ENCODE results near the gene AFF2. TPM values are rescaled to one million over a fixed set of nuclear protein-coding genes. Genes with fewer than 3 reads are reported as not detected.

Gene AFF2
- total RNA-seq, 1 donor from 2014 or later, result 0.06 TPM

- TF ChIP-seq CTCF (conservative IDR thresholded peaks at IDR 0.05; ENCODE audit: low read depth, low read length), result no peak
- H3K4me3 ChIP-seq (ENCODE audit: low read depth, low read length), result no peak overlapping the region
- DNase-seq (ENCODE audit: low read depth), result no peak
Observed at GRCh38 chrX:148592595-148592994, 92.2 kb downstream of the AFF2 start.

- TF ChIP-seq CTCF (conservative IDR thresholded peaks at IDR 0.05; ENCODE audit: low read depth, low read length), result no peak
- DNase-seq (ENCODE audit: low read depth), result no peak
Observed at GRCh38 chrX:148593146-148593545, 92.7 kb downstream of the AFF2 start.

GRCh38 chrX:148593987-148594386, 93.6 kb downstream of the AFF2 start:
- no peak overlapping the region for H3K4me3 ChIP-seq (ENCODE audit: low read depth, low read length)
- TF ChIP-seq CTCF (conservative IDR thresholded peaks at IDR 0.05; ENCODE audit: low read depth, low read length), result no peak
- DNase-seq (ENCODE audit: low read depth), result no peak

More at GRCh38 chrX:148593146-148593545, 92.7 kb downstream of the AFF2 start:
- H3K4me3 ChIP-seq (ENCODE audit: low read depth, low read length), result no peak overlapping the region

GRCh38 chrX:148599404-148599803, 99.0 kb downstream of the AFF2 start:
- no peak for TF ChIP-seq CTCF (conservative IDR thresholded peaks at IDR 0.05; ENCODE audit: low read depth, low read length)
- DNase-seq (ENCODE audit: low read depth), result no peak
- H3K4me3 ChIP-seq (ENCODE audit: low read depth, low read length), result no peak overlapping the region

GRCh38 chrX:148600131-148600530, 99.7 kb downstream of the AFF2 start:
- H3K4me3 ChIP-seq (ENCODE audit: low read depth, low read length), result no peak overlapping the region
- no peak for DNase-seq (ENCODE audit: low read depth)
- no peak for TF ChIP-seq CTCF (conservative IDR thresholded peaks at IDR 0.05; ENCODE audit: low read depth, low read length)

- DNase-seq (ENCODE audit: low read depth), result no peak
- H3K4me3 ChIP-seq (ENCODE audit: low read depth, low read length), result no peak overlapping the region
- no peak for TF ChIP-seq CTCF (conservative IDR thresholded peaks at IDR 0.05; ENCODE audit: low read depth, low read length)
Observed at GRCh38 chrX:148600581-148600980, 100.2 kb downstream of the AFF2 start.

GRCh38 chrX:148601034-148601433, 100.6 kb downstream of the AFF2 start:
- TF ChIP-seq CTCF (conservative IDR thresholded peaks at IDR 0.05; ENCODE audit: low read depth, low read length), result peak; percentile 15
- DNase-seq (ENCODE audit: low read depth), result no peak
- no peak overlapping the region for H3K4me3 ChIP-seq (ENCODE audit: low read depth, low read length)

All from epithelial cell of proximal tubule (primary cell).